HL-60 (cell line): ENCODE data around the gene ITGBL1.

Experiments
- GABPA ChIP-seq: IDR thresholded peaks from 2 replicates; pipeline ENCODE4 v1.6.1; 2012; ENCODE audit warnings: low read depth
- POLR2AphosphoS5 ChIP-seq: IDR thresholded peaks from 2 replicates; pipeline ENCODE4 v1.6.1; 2012; ENCODE audit warnings: low read depth
- TF ChIP-seq, protein P1 (sequence below): IDR thresholded peaks from one replicate; pipeline ENCODE4 v1.5.1; 2011; ENCODE audit warnings: low read length, control low read depth, inconsistent platforms; ENCODE audit not compliant: insufficient read depth

DNA sequence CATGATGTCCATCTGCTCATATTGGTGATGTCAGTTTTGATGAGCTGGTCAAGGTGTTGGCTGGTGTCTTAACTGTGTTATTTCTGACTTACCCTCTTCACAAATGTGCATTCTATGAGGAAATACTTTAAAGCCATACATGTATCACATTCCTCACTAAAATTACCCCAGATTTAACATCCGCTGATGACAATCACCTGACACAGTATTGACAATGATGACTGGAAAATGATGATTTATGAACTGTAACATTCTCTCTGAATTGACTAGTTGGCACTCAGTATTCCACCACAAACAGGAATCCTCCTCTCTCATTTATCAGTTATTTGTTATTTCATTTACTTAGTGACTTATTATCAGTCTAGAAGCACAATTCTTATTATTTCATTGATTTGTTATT, 117.3 kb downstream of the ITGBL1 start:
- TF ChIP-seq, protein P1, sequence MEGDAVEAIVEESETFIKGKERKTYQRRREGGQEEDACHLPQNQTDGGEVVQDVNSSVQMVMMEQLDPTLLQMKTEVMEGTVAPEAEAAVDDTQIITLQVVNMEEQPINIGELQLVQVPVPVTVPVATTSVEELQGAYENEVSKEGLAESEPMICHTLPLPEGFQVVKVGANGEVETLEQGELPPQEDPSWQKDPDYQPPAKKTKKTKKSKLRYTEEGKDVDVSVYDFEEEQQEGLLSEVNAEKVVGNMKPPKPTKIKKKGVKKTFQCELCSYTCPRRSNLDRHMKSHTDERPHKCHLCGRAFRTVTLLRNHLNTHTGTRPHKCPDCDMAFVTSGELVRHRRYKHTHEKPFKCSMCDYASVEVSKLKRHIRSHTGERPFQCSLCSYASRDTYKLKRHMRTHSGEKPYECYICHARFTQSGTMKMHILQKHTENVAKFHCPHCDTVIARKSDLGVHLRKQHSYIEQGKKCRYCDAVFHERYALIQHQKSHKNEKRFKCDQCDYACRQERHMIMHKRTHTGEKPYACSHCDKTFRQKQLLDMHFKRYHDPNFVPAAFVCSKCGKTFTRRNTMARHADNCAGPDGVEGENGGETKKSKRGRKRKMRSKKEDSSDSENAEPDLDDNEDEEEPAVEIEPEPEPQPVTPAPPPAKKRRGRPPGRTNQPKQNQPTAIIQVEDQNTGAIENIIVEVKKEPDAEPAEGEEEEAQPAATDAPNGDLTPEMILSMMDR: no peak
- TF ChIP-seq GABPA (no peak), POLR2AphosphoS5 (no peak)
